AG04450 (cell line): ENCODE results near the gene CPE. TPM values are rescaled to one million over a fixed set of nuclear protein-coding genes. Genes with fewer than 3 reads are reported as not detected.

Experiments
- CTCF ChIA-PET: fragments of 300-600, 350-600 bp; formaldehyde crosslinking; extraction: SDS; loops from one replicate; lab custom pipeline; 2022; ENCODE audit warnings: antibody characterized with exemption, inconsistent platforms; lab: Charles Lee
- POLR2A ChIA-PET: fragments of 350-600 bp; formaldehyde crosslinking; extraction: SDS; loops from one replicate; lab custom pipeline; 2021; ENCODE audit warnings: antibody characterized with exemption, inconsistent platforms; lab: Yijun Ruan, JAX
- DNase-seq: peaks from one replicate; pipeline ENCODE4 v3.0.0-alpha.2; 2011; ENCODE audit warnings: low read depth, low spot score
- H3K27ac ChIP-seq: one replicate; pipeline ENCODE4 v1.5.1; 2012; ENCODE audit warnings: low read depth, low read length, control low read depth
- H3K27me3 ChIP-seq: one replicate; pipeline ENCODE4 v1.6.0; 2012; ENCODE audit warnings: low read length; ENCODE audit not compliant: control insufficient read depth, insufficient read depth
- H3K4me3 ChIP-seq: 2 replicates; pipeline ENCODE4 v1.5.1; 2011; ENCODE audit warnings: mild to moderate bottlenecking, low read depth, low read length, control low read depth
- H3K9me3 ChIP-seq: 2 replicates; pipeline ENCODE4 v1.5.1; 2012; ENCODE audit warnings: low read length; ENCODE audit not compliant: control insufficient read depth, insufficient read depth
- CTCF ChIP-seq: IDR thresholded peaks from 2 replicates; pipeline ENCODE4 v1.5.1; 2011; ENCODE audit warnings: low read depth, low read length, control low read depth, inconsistent platforms
- polyA plus RNA-seq: library from polyadenylated mRNA; depleted of rRNA; stranded (reverse); fragments of >200 nt; gene quantifications from 2 replicates; pipeline ENCODE4 v1.2.3, GENCODE V29; 2011; rRNA removed
- small RNA-seq: library from RNA; depleted of rRNA; stranded (forward); fragments of <200 nt; gene quantifications from one replicate; pipeline ENCODE3, GENCODE V24; 2012; ENCODE audit warnings: low read depth; ENCODE audit not compliant: insufficient read length

Gene CPE
- polyA plus RNA-seq, 1 experiment: 11.8 TPM

GRCh38 chr4:165540206-165540830, 161.5 kb downstream of the CPE start:
- Histone ChIP-seq H3K4me3 (no peak overlapping the region), H3K27ac (no peak overlapping the region), H3K9me3 (no peaks in the 10 kb centered on the region), H3K27me3 (no peaks in the 10 kb centered on the region)
- ChIA-PET POLR2A (no interaction called here), CTCF (interaction anchor here (0.8 kb wide), 1 partner anchor 47 kb away, joined by 3 read pairs; no protein-coding TSS in a partner anchor)
- TF ChIP-seq CTCF: no peak
- no peak for DNase-seq

GRCh38 chr4:165541851-165542459, 163.1 kb downstream of the CPE start:
- Histone ChIP-seq H3K27me3 (no peaks in the 10 kb centered on the region), H3K9me3 (no peaks in the 10 kb centered on the region), H3K4me3 (no peak overlapping the region), H3K27ac (no peak overlapping the region)
- ChIA-PET CTCF (interaction anchor here (0.5 to 1.7 kb wide), 3 partner anchors 48 to 550 kb away, joined by 3 to 5 read pairs (median 4); no protein-coding TSS in a partner anchor), POLR2A (no interaction called here)
- no peak for TF ChIP-seq CTCF
- DNase-seq: no peak

GRCh38 chr4:165542476-165542875, 163.7 kb downstream of the CPE start:
- CTCF ChIA-PET: interaction anchor here (0.5 to 1.7 kb wide), 5 partner anchors 49 to 549 kb away, joined by 3 to 5 read pairs (median 4); partner anchors contain the start of gene TMEM192

More at GRCh38 chr4:165542476-165542875, 163.7 kb downstream of the CPE start:
- no peak for TF ChIP-seq CTCF
- POLR2A ChIA-PET: no interaction called here
- no peak overlapping the region for H3K4me3 ChIP-seq
- H3K9me3 ChIP-seq: no peaks in the 10 kb centered on the region
- no peak overlapping the region for H3K27ac ChIP-seq
- no peak for DNase-seq
- H3K27me3 ChIP-seq: no peaks in the 10 kb centered on the region

Small RNAs within 50 kb of the gene (small RNA-seq; reads per million reads assigned to genes)
- gene MIR578 (not detected), gene SCGB1D5P (not detected)

Other genes with a start within 250 kb of the CPE start
- gene KLHL2, start 171.4 kb upstream of the CPE start, polyA plus RNA-seq: 13.1 and 16.4 TPM in 2 replicates
- gene MSMO1, start 51.3 kb upstream of the CPE start, polyA plus RNA-seq: 43.0 and 53.0 TPM in 2 replicates